ENCODE data around the gene ZSCAN4. TPM values are rescaled to one million over a fixed set of nuclear protein-coding genes. Genes with fewer than 3 reads are reported as not detected.

Gene ZSCAN4
- polyA plus RNA-seq, 2 of the 4 experiments (the other 2 are of a cell fraction) = 0.04 TPM; not detected in 1

DNA sequence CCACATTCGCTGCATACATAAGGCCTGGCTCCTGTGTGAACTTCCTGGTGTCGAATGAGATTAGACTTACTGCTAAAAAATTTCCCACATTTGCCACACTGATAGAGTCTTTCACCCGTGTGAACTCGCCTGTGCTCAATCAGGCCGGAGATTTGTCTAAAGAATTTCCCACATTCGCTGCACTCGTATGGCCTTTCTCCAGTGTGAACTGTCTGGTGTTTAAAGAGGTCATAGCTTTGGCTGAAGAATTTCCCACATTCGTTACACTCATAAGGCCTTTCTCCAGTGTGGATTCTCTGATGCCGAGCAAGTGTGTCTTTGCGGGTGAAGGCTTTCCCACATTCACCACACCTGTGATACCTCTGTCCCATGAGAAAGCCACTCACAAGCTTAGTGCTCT lies 52.1 kb downstream of the ZSCAN4 start:
- Histone ChIP-seq H3K4me3 (no peak overlapping the region), H3K9me3 (peaks cover 91% of the 10 kb centered on the region), H3K27ac (no peak overlapping the region), H3K4me2 (no peak overlapping the region), H3K4me1 (no peaks in the 10 kb centered on the region)
- ATAC-seq = no peak
- 86% methylated on average over 10 of the region's 10 CpGs for WGBS (ENCODE audit: missing lambda C conversion rate)
- TF ChIP-seq EHMT2 (IDR thresholded peaks at IDR 0.05; ENCODE audit: low read depth) (no peak), EP300 (IDR thresholded peaks at IDR 0.05) (no peak), FOSB (CRISPR knock-in tag; IDR thresholded peaks at IDR 0.05) (no peak), HOXA7 (CRISPR knock-in tag; IDR thresholded peaks at IDR 0.05) (no peak), NFE2L2 (conservative IDR thresholded peaks at IDR 0.05; ENCODE audit: low read length) (no peak), HOXB5 (CRISPR knock-in tag; IDR thresholded peaks at IDR 0.05) (no peak), MAFK (IDR thresholded peaks at IDR 0.05; ENCODE audit: partially characterized antibody) (no peak), RNF2 (IDR thresholded peaks at IDR 0.05; ENCODE audit: borderline replicate concordance, low read depth) (no peak), ZFP36 (IDR thresholded peaks at IDR 0.05; ENCODE audit: borderline replicate concordance, partially characterized antibody) (no peak), RFX5 (IDR thresholded peaks at IDR 0.05) (no peak), TFCP2L1 (CRISPR knock-in tag; IDR thresholded peaks at IDR 0.05) (no peak), PHF8 (IDR thresholded peaks at IDR 0.05; ENCODE audit: borderline replicate concordance, low read depth) (no peak), JUN (IDR thresholded peaks at IDR 0.05) (no peak), SREBF2 (IDR thresholded peaks at IDR 0.05) (no peak), KDM1A (IDR thresholded peaks at IDR 0.05; ENCODE audit: low read depth) (no peak), RARB (CRISPR knock-in tag; IDR thresholded peaks at IDR 0.05) (no peak)
- TF ChIP-seq, protein P1, sequence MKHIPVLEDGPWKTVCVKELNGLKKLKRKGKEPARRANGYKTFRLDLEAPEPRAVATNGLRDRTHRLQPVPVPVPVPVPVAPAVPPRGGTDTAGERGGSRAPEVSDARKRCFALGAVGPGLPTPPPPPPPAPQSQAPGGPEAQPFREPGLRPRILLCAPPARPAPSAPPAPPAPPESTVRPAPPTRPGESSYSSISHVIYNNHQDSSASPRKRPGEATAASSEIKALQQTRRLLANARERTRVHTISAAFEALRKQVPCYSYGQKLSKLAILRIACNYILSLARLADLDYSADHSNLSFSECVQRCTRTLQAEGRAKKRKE (CRISPR knock-in tag; IDR thresholded peaks at IDR 0.05; ENCODE audit: low read depth) = no peak
- no peak for FAIRE-seq
- POLR2A ChIA-PET = no interaction called here
- peak in 1 of 2 experiments; percentile 22 for DNase-seq (ENCODE audit: low read depth in 1 of 2, low spot score in 1 of 2)
- CTCF ChIA-PET = interaction anchor here (1.0 to 1.5 kb wide), 2 partner anchors 9 to 33 kb away, joined by 3 read pairs; no protein-coding TSS in a partner anchor

Other genes with a start within 250 kb of the ZSCAN4 start
- 25.2 and 30.9 TPM in 2 replicates for gene ZNF749, start 233.6 kb upstream of the ZSCAN4 start, polyA plus RNA-seq (2011; rRNA removed)
- 11.7 to 12.6 TPM (median 12.4 TPM) in 3 replicates for gene ZNF749, start 233.6 kb upstream of the ZSCAN4 start, polyA plus RNA-seq (2017; fragmentation: RNase III; extraction: RNeasy Plus Mini Kit Qiagen cat#74134 plus additional on column Dnase treatment)
- gene VN1R1, start 211.8 kb upstream of the ZSCAN4 start, polyA plus RNA-seq (2011; rRNA removed) = 0.19 and 0.30 TPM in 2 replicates
- 0.04 to 0.16 TPM (median 0.05 TPM) in 3 replicates for gene VN1R1, start 211.8 kb upstream of the ZSCAN4 start, polyA plus RNA-seq (2017; fragmentation: RNase III; extraction: RNeasy Plus Mini Kit Qiagen cat#74134 plus additional on column Dnase treatment)
- 3.2 and 3.6 TPM in 2 replicates for gene ZNF772, start 191.4 kb upstream of the ZSCAN4 start, polyA plus RNA-seq (2011; rRNA removed)
- gene ZNF772, start 191.4 kb upstream of the ZSCAN4 start, polyA plus RNA-seq (2017; fragmentation: RNase III; extraction: RNeasy Plus Mini Kit Qiagen cat#74134 plus additional on column Dnase treatment) = 2.0 to 2.3 TPM (median 2.3 TPM) in 3 replicates
- gene ZNF419, start 181.2 kb upstream of the ZSCAN4 start, polyA plus RNA-seq (2011; rRNA removed) = 11.8 and 12.1 TPM in 2 replicates
- gene ZNF419, start 181.2 kb upstream of the ZSCAN4 start, polyA plus RNA-seq (2017; fragmentation: RNase III; extraction: RNeasy Plus Mini Kit Qiagen cat#74134 plus additional on column Dnase treatment) = 8.0 to 9.0 TPM (median 8.2 TPM) in 3 replicates
- gene ZNF773, start 169.0 kb upstream of the ZSCAN4 start, polyA plus RNA-seq (2011; rRNA removed) = 8.4 and 9.2 TPM in 2 replicates
- gene ZNF773, start 169.0 kb upstream of the ZSCAN4 start, polyA plus RNA-seq (2017; fragmentation: RNase III; extraction: RNeasy Plus Mini Kit Qiagen cat#74134 plus additional on column Dnase treatment) = 6.0 to 6.4 TPM (median 6.1 TPM) in 3 replicates
- 3.7 and 3.9 TPM in 2 replicates for gene ZNF549, start 141.6 kb upstream of the ZSCAN4 start, polyA plus RNA-seq (2011; rRNA removed)
- gene ZNF549, start 141.6 kb upstream of the ZSCAN4 start, polyA plus RNA-seq (2017; fragmentation: RNase III; extraction: RNeasy Plus Mini Kit Qiagen cat#74134 plus additional on column Dnase treatment) = 1.7 to 1.8 TPM (median 1.8 TPM) in 3 replicates
- gene ZNF550, start 109.1 kb upstream of the ZSCAN4 start, polyA plus RNA-seq (2011; rRNA removed) = 8.7 and 9.2 TPM in 2 replicates
- 4.7 to 5.3 TPM (median 5.2 TPM) in 3 replicates for gene ZNF550, start 109.1 kb upstream of the ZSCAN4 start, polyA plus RNA-seq (2017; fragmentation: RNase III; extraction: RNeasy Plus Mini Kit Qiagen cat#74134 plus additional on column Dnase treatment)
- gene ZNF416, start 90.0 kb upstream of the ZSCAN4 start, polyA plus RNA-seq (2011; rRNA removed) = 4.7 and 4.8 TPM in 2 replicates
- gene ZNF416, start 90.0 kb upstream of the ZSCAN4 start, polyA plus RNA-seq (2017; fragmentation: RNase III; extraction: RNeasy Plus Mini Kit Qiagen cat#74134 plus additional on column Dnase treatment) = 2.8 to 3.5 TPM (median 2.9 TPM) in 3 replicates
- not detected in 2 replicates for gene ZIK1, start 84.8 kb upstream of the ZSCAN4 start, polyA plus RNA-seq (2011; rRNA removed)
- 0.03 TPM in 1 of 3 replicates, not detected in the others for gene ZIK1, start 84.8 kb upstream of the ZSCAN4 start, polyA plus RNA-seq (2017; fragmentation: RNase III; extraction: RNeasy Plus Mini Kit Qiagen cat#74134 plus additional on column Dnase treatment)
- 4.9 and 5.9 TPM in 2 replicates for gene ZNF530, start 69.0 kb upstream of the ZSCAN4 start, polyA plus RNA-seq (2011; rRNA removed)
- 4.9 to 6.3 TPM (median 6.3 TPM) in 3 replicates for gene ZNF530, start 69.0 kb upstream of the ZSCAN4 start, polyA plus RNA-seq (2017; fragmentation: RNase III; extraction: RNeasy Plus Mini Kit Qiagen cat#74134 plus additional on column Dnase treatment)
- 9.2 and 10.1 TPM in 2 replicates for gene ZNF134, start 54.7 kb upstream of the ZSCAN4 start, polyA plus RNA-seq (2011; rRNA removed)
- 8.3 to 9.2 TPM (median 9.1 TPM) in 3 replicates for gene ZNF134, start 54.7 kb upstream of the ZSCAN4 start, polyA plus RNA-seq (2017; fragmentation: RNase III; extraction: RNeasy Plus Mini Kit Qiagen cat#74134 plus additional on column Dnase treatment)
- gene ZNF211, start 35.8 kb upstream of the ZSCAN4 start, polyA plus RNA-seq (2011; rRNA removed) = 11.6 and 15.8 TPM in 2 replicates
- 6.9 to 7.7 TPM (median 7.5 TPM) in 3 replicates for gene ZNF211, start 35.8 kb upstream of the ZSCAN4 start, polyA plus RNA-seq (2017; fragmentation: RNase III; extraction: RNeasy Plus Mini Kit Qiagen cat#74134 plus additional on column Dnase treatment)
- 8.2 and 8.4 TPM in 2 replicates for gene ZNF551, start 13.0 kb downstream of the ZSCAN4 start, polyA plus RNA-seq (2011; rRNA removed)
- gene ZNF551, start 13.0 kb downstream of the ZSCAN4 start, polyA plus RNA-seq (2017; fragmentation: RNase III; extraction: RNeasy Plus Mini Kit Qiagen cat#74134 plus additional on column Dnase treatment) = 4.2 to 6.0 TPM (median 4.3 TPM) in 3 replicates
- gene ZNF154, start 40.3 kb downstream of the ZSCAN4 start, polyA plus RNA-seq (2011; rRNA removed) = not detected in 2 replicates
- not detected in 3 replicates for gene ZNF154, start 40.3 kb downstream of the ZSCAN4 start, polyA plus RNA-seq (2017; fragmentation: RNase III; extraction: RNeasy Plus Mini Kit Qiagen cat#74134 plus additional on column Dnase treatment)
- gene ZNF671, start 58.7 kb downstream of the ZSCAN4 start, polyA plus RNA-seq (2011; rRNA removed) = 1.4 and 1.5 TPM in 2 replicates
- gene ZNF671, start 58.7 kb downstream of the ZSCAN4 start, polyA plus RNA-seq (2017; fragmentation: RNase III; extraction: RNeasy Plus Mini Kit Qiagen cat#74134 plus additional on column Dnase treatment) = 0.85 to 1.1 TPM (median 1.0 TPM) in 3 replicates
- 9.3 and 10.5 TPM in 2 replicates for gene ZNF776, start 77.9 kb downstream of the ZSCAN4 start, polyA plus RNA-seq (2011; rRNA removed)
- gene ZNF776, start 77.9 kb downstream of the ZSCAN4 start, polyA plus RNA-seq (2017; fragmentation: RNase III; extraction: RNeasy Plus Mini Kit Qiagen cat#74134 plus additional on column Dnase treatment) = 5.3 to 7.0 TPM (median 6.1 TPM) in 3 replicates
- gene ZNF586, start 100.7 kb downstream of the ZSCAN4 start, polyA plus RNA-seq (2011; rRNA removed) = 8.1 and 8.2 TPM in 2 replicates
- 7.1 to 8.5 TPM (median 7.3 TPM) in 3 replicates for gene ZNF586, start 100.7 kb downstream of the ZSCAN4 start, polyA plus RNA-seq (2017; fragmentation: RNase III; extraction: RNeasy Plus Mini Kit Qiagen cat#74134 plus additional on column Dnase treatment)
- 5.7 and 5.8 TPM in 2 replicates for gene ZNF552, start 146.0 kb downstream of the ZSCAN4 start, polyA plus RNA-seq (2011; rRNA removed)
- 6.0 to 7.2 TPM (median 6.5 TPM) in 3 replicates for gene ZNF552, start 146.0 kb downstream of the ZSCAN4 start, polyA plus RNA-seq (2017; fragmentation: RNase III; extraction: RNeasy Plus Mini Kit Qiagen cat#74134 plus additional on column Dnase treatment)
- gene ZNF587B, start 161.4 kb downstream of the ZSCAN4 start, polyA plus RNA-seq (2011; rRNA removed) = 14.2 and 14.9 TPM in 2 replicates
- gene ZNF587B, start 161.4 kb downstream of the ZSCAN4 start, polyA plus RNA-seq (2017; fragmentation: RNase III; extraction: RNeasy Plus Mini Kit Qiagen cat#74134 plus additional on column Dnase treatment) = 13.2 to 15.8 TPM (median 14.1 TPM) in 3 replicates
- 12.1 and 17.2 TPM in 2 replicates for gene ZNF587, start 180.9 kb downstream of the ZSCAN4 start, polyA plus RNA-seq (2011; rRNA removed)
- gene ZNF587, start 180.9 kb downstream of the ZSCAN4 start, polyA plus RNA-seq (2017; fragmentation: RNase III; extraction: RNeasy Plus Mini Kit Qiagen cat#74134 plus additional on column Dnase treatment) = 10.2 to 11.2 TPM (median 10.7 TPM) in 3 replicates
- 5.5 and 6.9 TPM in 2 replicates for gene ZNF814, start 220.1 kb downstream of the ZSCAN4 start, polyA plus RNA-seq (2011; rRNA removed)
- gene ZNF814, start 220.1 kb downstream of the ZSCAN4 start, polyA plus RNA-seq (2017; fragmentation: RNase III; extraction: RNeasy Plus Mini Kit Qiagen cat#74134 plus additional on column Dnase treatment) = 2.1 to 3.0 TPM (median 2.6 TPM) in 3 replicates
- gene ZNF417, start 247.7 kb downstream of the ZSCAN4 start, polyA plus RNA-seq (2011; rRNA removed) = 8.0 and 8.7 TPM in 2 replicates
- 5.6 to 5.9 TPM (median 5.8 TPM) in 3 replicates for gene ZNF417, start 247.7 kb downstream of the ZSCAN4 start, polyA plus RNA-seq (2017; fragmentation: RNase III; extraction: RNeasy Plus Mini Kit Qiagen cat#74134 plus additional on column Dnase treatment)

Data from A549 (cell line).